ENCODE data around the gene AVPR1B.

Gene AVPR1B

GRCh38 chr1:206128196-206128595, 11.0 kb upstream of the AVPR1B start:
- H3K4me1 ChIP-seq (ENCODE audit: control insufficient read depth in 1 of 2, insufficient read depth in 1 of 2, low read depth in 1 of 2, low read length in 1 of 2) = no peaks in the 10 kb centered on the region
- H3K27me3 ChIP-seq = peaks cover 30% of the 10 kb centered on the region
- no peak overlapping the region for H3K27ac ChIP-seq
- H3K36me3 ChIP-seq = no peaks in the 10 kb centered on the region
- no peaks in the 10 kb centered on the region for H3K9me3 ChIP-seq
- H3K4me3 ChIP-seq (ENCODE audit: low read depth in 1 of 2, low read length in 1 of 2) = no peak overlapping the region
- TF ChIP-seq, protein P1, sequence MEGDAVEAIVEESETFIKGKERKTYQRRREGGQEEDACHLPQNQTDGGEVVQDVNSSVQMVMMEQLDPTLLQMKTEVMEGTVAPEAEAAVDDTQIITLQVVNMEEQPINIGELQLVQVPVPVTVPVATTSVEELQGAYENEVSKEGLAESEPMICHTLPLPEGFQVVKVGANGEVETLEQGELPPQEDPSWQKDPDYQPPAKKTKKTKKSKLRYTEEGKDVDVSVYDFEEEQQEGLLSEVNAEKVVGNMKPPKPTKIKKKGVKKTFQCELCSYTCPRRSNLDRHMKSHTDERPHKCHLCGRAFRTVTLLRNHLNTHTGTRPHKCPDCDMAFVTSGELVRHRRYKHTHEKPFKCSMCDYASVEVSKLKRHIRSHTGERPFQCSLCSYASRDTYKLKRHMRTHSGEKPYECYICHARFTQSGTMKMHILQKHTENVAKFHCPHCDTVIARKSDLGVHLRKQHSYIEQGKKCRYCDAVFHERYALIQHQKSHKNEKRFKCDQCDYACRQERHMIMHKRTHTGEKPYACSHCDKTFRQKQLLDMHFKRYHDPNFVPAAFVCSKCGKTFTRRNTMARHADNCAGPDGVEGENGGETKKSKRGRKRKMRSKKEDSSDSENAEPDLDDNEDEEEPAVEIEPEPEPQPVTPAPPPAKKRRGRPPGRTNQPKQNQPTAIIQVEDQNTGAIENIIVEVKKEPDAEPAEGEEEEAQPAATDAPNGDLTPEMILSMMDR (IDR thresholded peaks at IDR 0.05) = no peak

- no peaks in the 10 kb centered on the region for H3K36me3 ChIP-seq
- H3K4me1 ChIP-seq (ENCODE audit: control insufficient read depth in 1 of 2, insufficient read depth in 1 of 2, low read depth in 1 of 2, low read length in 1 of 2) = no peaks in the 10 kb centered on the region
- no peak overlapping the region for H3K27ac ChIP-seq
- TF ChIP-seq, protein P1 (IDR thresholded peaks at IDR 0.05) = no peak
- no peak overlapping the region for H3K4me3 ChIP-seq (ENCODE audit: low read depth in 1 of 2, low read length in 1 of 2)
- peaks cover 30% of the 10 kb centered on the region for H3K27me3 ChIP-seq
- H3K9me3 ChIP-seq = no peaks in the 10 kb centered on the region
These were observed 10.1 kb upstream of the AVPR1B start for GRCh38 chr1:206127336-206127735.

DNA sequence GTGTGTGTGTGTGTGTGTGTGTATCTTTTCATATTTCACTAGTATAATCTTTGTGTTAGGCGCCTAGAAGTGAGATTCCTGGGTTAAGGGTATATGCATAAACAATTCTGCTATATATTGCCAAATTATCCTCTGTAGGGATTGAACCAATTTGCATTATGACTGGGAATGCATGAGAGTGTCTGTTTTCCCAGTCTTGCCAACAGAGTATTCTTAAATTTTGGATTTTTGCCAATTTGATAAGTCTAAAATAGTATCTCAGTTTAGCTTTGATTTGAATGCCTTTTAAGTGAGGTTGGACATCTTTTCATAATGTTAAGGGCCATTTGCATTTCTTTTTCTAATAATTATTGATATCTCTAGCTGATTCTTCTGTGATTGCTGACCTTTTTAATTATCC, 8.2 kb upstream of the AVPR1B start:
- Histone ChIP-seq H3K27ac (no peak overlapping the region), H3K27me3 (peaks cover 30% of the 10 kb centered on the region), H3K9me3 (no peaks in the 10 kb centered on the region)

DNA sequence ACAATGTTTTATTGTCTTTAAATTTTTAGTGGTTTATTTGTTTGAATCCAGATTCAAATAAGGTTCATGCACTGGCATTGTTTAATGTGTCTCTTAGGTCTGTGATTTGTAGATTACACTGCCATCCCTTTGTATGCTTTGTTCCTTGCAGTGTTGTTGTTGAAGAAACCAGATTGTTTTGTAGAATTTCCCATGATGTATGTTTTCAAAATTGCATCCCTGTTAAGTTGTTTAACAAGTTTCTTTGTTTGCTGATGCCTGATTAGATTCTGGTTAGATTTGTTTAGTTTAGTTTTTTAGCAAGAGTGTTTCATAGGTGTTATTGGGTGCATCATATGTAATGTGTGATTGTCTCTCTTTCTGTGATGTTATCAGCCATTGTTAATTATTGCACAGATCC, 5.5 kb upstream of the AVPR1B start:
- Histone ChIP-seq H3K27ac (no peak overlapping the region), H3K27me3 (peaks cover 39% of the 10 kb centered on the region), H3K9me3 (no peaks in the 10 kb centered on the region), H3K4me3 (ENCODE audit: low read depth in 1 of 2, low read length in 1 of 2) (no peak overlapping the region), H3K36me3 (no peaks in the 10 kb centered on the region), H3K4me1 (ENCODE audit: control insufficient read depth in 1 of 2, insufficient read depth in 1 of 2, low read depth in 1 of 2, low read length in 1 of 2) (peaks cover 0 to 2% of the 10 kb centered on the region in 2 experiments)
- TF ChIP-seq, protein P1 (IDR thresholded peaks at IDR 0.05) = no peak

More for the DNA sequence above, 8.2 kb upstream of the AVPR1B start:
- no peak overlapping the region for H3K4me3 ChIP-seq (ENCODE audit: low read depth in 1 of 2, low read length in 1 of 2)
- H3K4me1 ChIP-seq (ENCODE audit: control insufficient read depth in 1 of 2, insufficient read depth in 1 of 2, low read depth in 1 of 2, low read length in 1 of 2) = no peaks in the 10 kb centered on the region
- H3K36me3 ChIP-seq = no peaks in the 10 kb centered on the region
- TF ChIP-seq, protein P1 (IDR thresholded peaks at IDR 0.05) = no peak

DNA sequence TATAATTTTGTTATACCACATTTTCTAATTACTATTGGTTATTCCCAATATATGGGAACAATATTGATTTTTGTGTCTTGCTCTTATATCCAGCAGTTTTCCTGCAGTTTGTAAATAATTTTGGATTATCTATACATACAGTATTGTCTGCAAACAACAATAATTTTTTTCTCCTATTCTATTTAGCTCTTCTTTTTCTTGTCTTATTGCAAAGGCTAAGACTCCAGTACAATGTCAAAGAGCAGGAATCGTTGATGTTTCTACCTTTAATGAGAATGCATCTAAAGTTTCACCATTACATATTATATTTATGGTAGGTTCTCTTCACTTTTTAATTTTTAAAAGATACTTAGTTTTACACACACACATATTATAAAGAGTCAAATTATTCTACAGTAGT, 4.1 kb upstream of the AVPR1B start:
- TF ChIP-seq, protein P1 (IDR thresholded peaks at IDR 0.05) = no peak
- no peaks in the 10 kb centered on the region for H3K36me3 ChIP-seq
- H3K9me3 ChIP-seq = no peaks in the 10 kb centered on the region
- no peak overlapping the region for H3K27ac ChIP-seq
- peaks cover 51% of the 10 kb centered on the region for H3K27me3 ChIP-seq
- H3K4me3 ChIP-seq (ENCODE audit: low read depth in 1 of 2, low read length in 1 of 2) = no peak overlapping the region
- H3K4me1 ChIP-seq (ENCODE audit: control insufficient read depth in 1 of 2, insufficient read depth in 1 of 2, low read depth in 1 of 2, low read length in 1 of 2) = peaks cover 0 to 8% of the 10 kb centered on the region in 2 experiments

- TF ChIP-seq, protein P1 (IDR thresholded peaks at IDR 0.05) = no peak
- no peaks in the 10 kb centered on the region for H3K36me3 ChIP-seq
These were observed 3.2 kb upstream of the AVPR1B start for GRCh38 chr1:206120406-206120805.

More at GRCh38 chr1:206120406-206120805, 3.2 kb upstream of the AVPR1B start:
- Histone ChIP-seq H3K27ac (no peak overlapping the region), H3K4me3 (ENCODE audit: low read depth in 1 of 2, low read length in 1 of 2) (no peak overlapping the region), H3K27me3 (peaks cover 51% of the 10 kb centered on the region), H3K9me3 (no peaks in the 10 kb centered on the region), H3K4me1 (ENCODE audit: control insufficient read depth in 1 of 2, insufficient read depth in 1 of 2, low read depth in 1 of 2, low read length in 1 of 2) (peaks cover 0 to 8% of the 10 kb centered on the region in 2 experiments)
